PFSK-1 (cell line): Measurements from ENCODE around the gene HLA-DQB1. TPM values are rescaled to one million over a fixed set of nuclear protein-coding genes. Genes with fewer than 3 reads are reported as not detected.

Experiments used
- FOXP2 ChIP-seq: optimal IDR thresholded peaks from 2 replicates; pipeline ENCODE3; 2011; ENCODE audit warnings: borderline replicate concordance, control low read depth, inconsistent platforms; ENCODE audit not compliant: insufficient read depth; ENCODE audit errors: extremely low read length, extremely low read depth
- POLR2AphosphoS5 ChIP-seq: IDR thresholded peaks from 2 replicates; pipeline ENCODE4 v1.6.1; 2012; ENCODE audit warnings: low read depth, mild to moderate bottlenecking, control low read depth, low read length, moderate library complexity
- REST ChIP-seq, 2 experiments: IDR thresholded peaks; 2 replicates each; pipeline versions ENCODE4 v1.6.1 to v1.8.0; 2011 to 2012; ENCODE audit warnings: low read depth in 2 of 2, low read length in 2 of 2, control low read depth in 1 of 2, inconsistent platforms in 1 of 2, mild to moderate bottlenecking in 1 of 2, moderate library complexity in 1 of 2; ENCODE audit not compliant: insufficient read depth in 1 of 2
- SIN3A ChIP-seq: IDR thresholded peaks from 2 replicates; pipeline ENCODE4 v1.6.1; 2012; ENCODE audit warnings: mild to moderate bottlenecking, low read length, moderate library complexity, borderline replicate concordance; ENCODE audit not compliant: insufficient read depth
- TAF1 ChIP-seq: IDR thresholded peaks from 2 replicates; pipeline ENCODE4 v1.6.1; 2012; ENCODE audit warnings: low read length, control low read depth, borderline replicate concordance; ENCODE audit not compliant: insufficient read depth
- polyA plus RNA-seq: library from polyadenylated mRNA; unstranded; fragments of >200 nt; gene quantifications from one replicate; pipeline ENCODE4 v1.2.1, GENCODE V29; 2012; ENCODE audit warnings: low read depth, missing spikeins; ENCODE audit not compliant: insufficient read length

HLA-DQB1 gene
- polyA plus RNA-seq: not detected

- TF ChIP-seq POLR2AphosphoS5: no peak
- TF ChIP-seq FOXP2: no peak
- no peak for TF ChIP-seq TAF1
- no peak for TF ChIP-seq REST (IDR thresholded peaks at IDR 0.05; ENCODE audit: insufficient read depth in 1 of 2, low read depth in 2 of 2, low read length in 2 of 2)
- no peak for TF ChIP-seq SIN3A
Observed at GRCh38 chr6:32666420-32667300, at the start of gene HLA-DQB1. TSS of gene HLA-DQB1 (minus strand) at chr6:32666657. CDS start at chr6:32666607, 50 bp downstream.

GRCh38 chr6:32713241-32713640 is 46.8 kb upstream of the HLA-DQB1 start:
- TF ChIP-seq REST (IDR thresholded peaks at IDR 0.05; ENCODE audit: insufficient read depth in 1 of 2, low read depth in 2 of 2, low read length in 2 of 2) (no peak), TAF1 (no peak), SIN3A (no peak), FOXP2 (no peak), POLR2AphosphoS5 (no peak)

- TF ChIP-seq FOXP2: no peak
- TF ChIP-seq POLR2AphosphoS5: no peak
- TF ChIP-seq REST (IDR thresholded peaks at IDR 0.05; ENCODE audit: insufficient read depth in 1 of 2, low read depth in 2 of 2, low read length in 2 of 2): no peak
- no peak for TF ChIP-seq TAF1
- TF ChIP-seq SIN3A: no peak
Observed at GRCh38 chr6:32709625-32710024, 43.2 kb upstream of the HLA-DQB1 start.

GRCh38 chr6:32703347-32703746 is 36.9 kb upstream of the HLA-DQB1 start:
- TF ChIP-seq POLR2AphosphoS5 (no peak), SIN3A (no peak), REST (IDR thresholded peaks at IDR 0.05; ENCODE audit: insufficient read depth in 1 of 2, low read depth in 2 of 2, low read length in 2 of 2) (no peak), FOXP2 (no peak), TAF1 (no peak)
